Mesothelial cell of epicardium (in vitro differentiated cells): ENCODE results near the gene NEXN. TPM values are rescaled to one million over a fixed set of nuclear protein-coding genes. Genes with fewer than 3 reads are reported as not detected.
"Not testable (repeated sequence)": the region's sequence is repeated elsewhere in the genome, so short reads cannot be mapped to it uniquely, and the experiment has no call there.

Experiments
- DNase-seq, 2 experiments: peaks; one replicate each; pipeline ENCODE4 v3.0.0; 2021; ENCODE audit warnings: low spot score in 2 of 2; ENCODE audit not compliant: unreplicated experiment in 2 of 2
- H3K27ac Mint-ChIP-seq: 2 replicates; pipeline ENCODE4 v1.8.0; 2021; ENCODE audit warnings: mixed read lengths
- H3K27me3 Mint-ChIP-seq: 2 replicates; pipeline ENCODE4 v1.8.0; 2021; ENCODE audit warnings: low read depth, mixed read lengths
- H3K36me3 Mint-ChIP-seq: 2 replicates; pipeline ENCODE4 v1.8.0; 2021; ENCODE audit warnings: mixed read lengths
- H3K4me1 Mint-ChIP-seq: 2 replicates; pipeline ENCODE4 v1.8.0; 2021; ENCODE audit warnings: mixed read lengths
- H3K4me3 Mint-ChIP-seq: 2 replicates; pipeline ENCODE4 v1.8.0; 2021; ENCODE audit warnings: mild to moderate bottlenecking, moderate library complexity, mixed read lengths
- H3K9me3 Mint-ChIP-seq: 2 replicates; pipeline ENCODE4 v1.8.0; 2021; ENCODE audit warnings: mixed read lengths
- total RNA-seq: library from RNA; stranded (reverse); gene quantifications from 3 replicates; pipeline ENCODE4 v1.2.1, GENCODE V29; 2021
- TF ChIP-seq, protein P1 (sequence below): fragments of 200-600 bp; sonication (generic); IDR thresholded peaks from one replicate; pipeline ENCODE4 v1.5.0; 2021; ENCODE audit warnings: antibody characterized with exemption; ENCODE audit not compliant: unreplicated experiment

The NEXN gene
- total RNA-seq, 1 donor from 2014 or later = 8.2 TPM

DNA sequence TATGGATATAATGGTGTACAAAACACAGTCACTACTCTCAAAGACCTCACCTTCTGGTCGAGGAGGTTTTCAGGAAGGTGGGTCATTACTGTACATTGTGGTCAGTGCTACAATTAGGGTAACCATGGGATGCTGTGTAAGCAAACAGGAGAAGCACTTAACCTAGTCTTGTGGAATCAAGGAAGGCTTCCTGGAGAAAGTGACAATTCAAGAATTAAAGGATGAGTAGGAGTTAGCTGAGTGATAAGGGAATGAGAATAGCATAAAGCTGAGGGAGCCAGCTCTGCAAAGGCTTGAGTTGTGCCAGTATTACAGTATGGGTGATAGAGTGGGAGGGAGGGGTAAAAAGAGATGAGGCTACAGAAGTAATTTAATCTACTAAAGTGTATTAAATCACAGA, 17.2 kb downstream of the NEXN start:
- Mint-ChIP-seq H3K4me3 (no peak overlapping the region), H3K9me3 (no peaks in the 10 kb centered on the region), H3K27me3 (no peaks in the 10 kb centered on the region), H3K27ac (no peak overlapping the region), H3K4me1 (peaks cover 5% of the 10 kb centered on the region), H3K36me3 (no peaks in the 10 kb centered on the region)
- TF ChIP-seq, protein P1, sequence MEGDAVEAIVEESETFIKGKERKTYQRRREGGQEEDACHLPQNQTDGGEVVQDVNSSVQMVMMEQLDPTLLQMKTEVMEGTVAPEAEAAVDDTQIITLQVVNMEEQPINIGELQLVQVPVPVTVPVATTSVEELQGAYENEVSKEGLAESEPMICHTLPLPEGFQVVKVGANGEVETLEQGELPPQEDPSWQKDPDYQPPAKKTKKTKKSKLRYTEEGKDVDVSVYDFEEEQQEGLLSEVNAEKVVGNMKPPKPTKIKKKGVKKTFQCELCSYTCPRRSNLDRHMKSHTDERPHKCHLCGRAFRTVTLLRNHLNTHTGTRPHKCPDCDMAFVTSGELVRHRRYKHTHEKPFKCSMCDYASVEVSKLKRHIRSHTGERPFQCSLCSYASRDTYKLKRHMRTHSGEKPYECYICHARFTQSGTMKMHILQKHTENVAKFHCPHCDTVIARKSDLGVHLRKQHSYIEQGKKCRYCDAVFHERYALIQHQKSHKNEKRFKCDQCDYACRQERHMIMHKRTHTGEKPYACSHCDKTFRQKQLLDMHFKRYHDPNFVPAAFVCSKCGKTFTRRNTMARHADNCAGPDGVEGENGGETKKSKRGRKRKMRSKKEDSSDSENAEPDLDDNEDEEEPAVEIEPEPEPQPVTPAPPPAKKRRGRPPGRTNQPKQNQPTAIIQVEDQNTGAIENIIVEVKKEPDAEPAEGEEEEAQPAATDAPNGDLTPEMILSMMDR = no peak
- no peak for DNase-seq

DNA sequence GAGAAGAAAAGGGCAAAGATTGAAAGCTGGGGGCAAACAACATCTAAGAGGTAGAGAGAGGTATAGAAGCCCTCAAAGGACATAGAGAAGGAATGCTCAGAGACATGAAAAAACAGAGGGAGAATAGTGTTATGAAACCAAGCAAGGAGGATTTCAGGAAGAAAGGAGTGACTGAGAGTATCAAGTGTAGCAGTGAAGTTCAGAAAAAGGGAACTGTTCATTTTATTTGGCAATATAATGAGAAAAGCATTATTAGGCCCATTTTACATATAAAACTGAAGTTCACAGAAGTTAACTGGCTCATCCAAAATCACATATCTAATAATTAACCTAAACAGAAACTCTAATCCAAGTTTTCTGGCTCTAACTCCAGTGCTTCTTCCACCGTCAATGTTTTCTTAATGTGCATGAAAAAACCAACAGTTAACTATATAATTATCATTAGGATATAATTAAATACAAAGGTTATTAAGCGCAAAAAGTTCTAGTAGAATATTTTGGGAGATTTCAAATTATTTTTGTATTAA, 17.7 kb downstream of the NEXN start:
- Mint-ChIP-seq H3K27me3 (no peaks in the 10 kb centered on the region), H3K27ac (no peak overlapping the region), H3K9me3 (no peaks in the 10 kb centered on the region), H3K36me3 (no peaks in the 10 kb centered on the region), H3K4me3 (no peak overlapping the region), H3K4me1 (peaks cover 1% of the 10 kb centered on the region)
- TF ChIP-seq, protein P1 = no peak
- DNase-seq = no peak

DNA sequence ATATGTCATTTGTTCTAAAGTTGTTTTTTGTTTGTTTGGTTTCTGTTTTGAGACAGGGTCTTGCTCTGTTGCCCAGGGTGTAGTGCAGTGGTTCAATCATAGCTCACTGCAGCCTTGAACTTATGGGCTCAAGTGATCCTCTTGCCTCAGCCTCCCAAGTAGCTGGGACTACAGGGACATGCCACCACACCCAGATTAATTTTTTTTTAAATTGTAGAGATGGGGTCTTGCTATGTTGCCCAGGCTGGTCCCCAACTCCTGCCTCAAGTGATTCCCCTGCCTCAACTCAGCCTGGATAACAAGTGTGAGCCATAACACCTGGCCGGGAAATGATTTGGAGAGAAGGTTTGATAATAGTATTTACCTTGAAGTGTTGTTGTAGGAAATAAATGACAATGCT, 18.2 kb downstream of the NEXN start:
- H3K4me1 Mint-ChIP-seq = peaks cover 1% of the 10 kb centered on the region
- no peaks in the 10 kb centered on the region for H3K27me3 Mint-ChIP-seq
- no peak overlapping the region for H3K4me3 Mint-ChIP-seq
- H3K9me3 Mint-ChIP-seq = no peaks in the 10 kb centered on the region
- TF ChIP-seq, protein P1 = no peak
- DNase-seq = no peak
- H3K36me3 Mint-ChIP-seq = no peaks in the 10 kb centered on the region
- H3K27ac Mint-ChIP-seq = no peak overlapping the region

DNA sequence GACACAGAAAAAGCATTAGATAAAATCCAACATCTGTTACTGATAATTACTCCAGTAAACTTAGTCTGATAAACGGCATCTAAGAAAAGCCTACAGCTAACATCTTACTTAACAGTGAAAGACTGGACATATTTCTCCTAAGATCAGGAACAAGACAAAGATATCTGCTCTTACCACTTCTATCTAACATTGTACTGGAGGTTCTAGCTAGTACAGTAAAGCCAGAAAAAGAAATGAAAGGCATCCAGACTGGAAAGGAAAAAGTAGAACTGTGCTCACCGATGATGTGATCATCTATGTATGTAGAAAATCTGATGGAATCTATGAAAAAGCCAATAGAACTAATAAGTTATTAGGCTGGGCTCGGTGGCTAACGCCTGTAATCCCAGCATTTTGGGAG, 21.7 kb downstream of the NEXN start:
- no peaks in the 10 kb centered on the region for H3K36me3 Mint-ChIP-seq
- DNase-seq = no peak
- no peaks in the 10 kb centered on the region for H3K27me3 Mint-ChIP-seq
- H3K4me1 Mint-ChIP-seq = peaks cover 1% of the 10 kb centered on the region
- H3K9me3 Mint-ChIP-seq = no peaks in the 10 kb centered on the region
- H3K4me3 Mint-ChIP-seq = no peak overlapping the region
- TF ChIP-seq, protein P1 = no peak
- no peak overlapping the region for H3K27ac Mint-ChIP-seq

DNA sequence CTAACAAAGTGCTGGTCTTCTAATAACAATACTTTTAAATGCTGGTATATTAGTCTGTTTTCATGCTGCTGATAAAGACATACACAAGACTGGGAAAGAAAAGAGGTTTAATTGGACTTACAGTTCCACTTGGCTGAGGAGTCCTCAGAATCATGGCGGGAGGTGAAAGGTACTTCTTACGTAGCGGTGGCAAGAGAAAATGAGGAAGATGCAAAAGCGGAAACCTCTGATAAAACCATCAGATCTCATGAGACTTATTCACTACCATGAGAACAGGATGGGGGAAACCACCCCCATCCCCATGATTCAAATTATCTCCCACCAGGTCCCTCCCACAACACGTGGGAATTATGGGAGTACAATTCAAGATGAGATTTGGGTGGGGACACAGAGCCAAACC, 30.5 kb downstream of the NEXN start:
- not testable (repeated sequence) for DNase-seq, H3K36me3 Mint-ChIP-seq, H3K27me3 Mint-ChIP-seq, H3K4me3 Mint-ChIP-seq, H3K27ac Mint-ChIP-seq, H3K4me1 Mint-ChIP-seq, H3K9me3 Mint-ChIP-seq

DNA sequence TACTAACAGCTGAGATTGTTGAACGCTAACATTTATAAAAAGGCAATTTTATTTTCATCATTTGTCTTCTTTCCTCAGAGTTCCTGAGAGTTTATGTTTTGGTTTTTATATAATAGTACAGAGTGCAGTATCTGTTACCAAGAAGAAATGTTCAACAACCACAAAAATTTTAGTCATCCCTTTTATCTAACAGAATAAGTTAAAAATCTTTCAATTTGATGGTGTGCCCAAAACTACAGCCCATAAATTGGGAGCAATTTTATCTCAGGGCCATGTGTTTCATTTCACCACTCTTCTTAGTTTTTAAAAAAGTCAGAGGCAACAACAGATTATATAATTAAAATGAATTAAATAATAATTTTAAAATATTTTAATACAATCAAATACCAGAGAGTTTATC, 37.1 kb downstream of the NEXN start:
- H3K9me3 Mint-ChIP-seq = no peaks in the 10 kb centered on the region
- no peak overlapping the region for H3K4me3 Mint-ChIP-seq
- peaks cover 4% of the 10 kb centered on the region for H3K4me1 Mint-ChIP-seq
- H3K36me3 Mint-ChIP-seq = peaks cover 3% of the 10 kb centered on the region
- no peak for DNase-seq
- no peak overlapping the region for H3K27ac Mint-ChIP-seq
- TF ChIP-seq, protein P1 = no peak
- H3K27me3 Mint-ChIP-seq = no peaks in the 10 kb centered on the region
